SU-DHL-6 (cell line): ENCODE measurements around the gene CACNG8.

ENCODE experiments used
- EZH2phosphoT487 ChIP-seq: fragments of 200-600 bp; sonication (generic), shearing (Covaris generic); conservative IDR thresholded peaks from 2 replicates; pipeline ENCODE4 v1.6.1; 2018; ENCODE audit warnings: mild to moderate bottlenecking, antibody characterized with exemption, low read length, moderate library complexity, mixed read lengths
- TF ChIP-seq, protein P1 (sequence below): fragments of 200-600 bp; sonication (generic); IDR thresholded peaks from one replicate; pipeline ENCODE4 v1.5.1; 2017; ENCODE audit warnings: antibody characterized with exemption, mild to moderate bottlenecking, low read length, moderate library complexity; ENCODE audit not compliant: insufficient read depth, poor library complexity, severe bottlenecking

DNA sequence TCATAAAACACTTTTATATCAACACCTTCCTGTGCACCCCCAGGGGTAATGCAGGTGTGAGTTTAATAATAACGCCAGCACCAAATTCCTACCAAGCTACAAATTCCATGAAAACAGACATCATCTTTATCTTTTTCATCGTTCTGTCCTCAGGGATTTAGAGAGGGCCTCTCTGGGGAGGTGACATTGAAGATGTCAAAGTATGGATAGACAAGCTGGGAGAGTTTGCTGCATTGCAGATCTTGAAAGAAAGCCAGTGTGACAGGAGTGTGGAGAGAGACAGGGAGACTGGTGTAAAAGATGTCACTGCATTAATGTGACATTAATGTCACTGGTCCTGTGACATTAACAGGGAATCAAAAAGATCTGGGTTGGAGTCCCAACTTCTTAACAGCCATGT, 38.8 kb downstream of the CACNG8 start:
- TF ChIP-seq, protein P1, sequence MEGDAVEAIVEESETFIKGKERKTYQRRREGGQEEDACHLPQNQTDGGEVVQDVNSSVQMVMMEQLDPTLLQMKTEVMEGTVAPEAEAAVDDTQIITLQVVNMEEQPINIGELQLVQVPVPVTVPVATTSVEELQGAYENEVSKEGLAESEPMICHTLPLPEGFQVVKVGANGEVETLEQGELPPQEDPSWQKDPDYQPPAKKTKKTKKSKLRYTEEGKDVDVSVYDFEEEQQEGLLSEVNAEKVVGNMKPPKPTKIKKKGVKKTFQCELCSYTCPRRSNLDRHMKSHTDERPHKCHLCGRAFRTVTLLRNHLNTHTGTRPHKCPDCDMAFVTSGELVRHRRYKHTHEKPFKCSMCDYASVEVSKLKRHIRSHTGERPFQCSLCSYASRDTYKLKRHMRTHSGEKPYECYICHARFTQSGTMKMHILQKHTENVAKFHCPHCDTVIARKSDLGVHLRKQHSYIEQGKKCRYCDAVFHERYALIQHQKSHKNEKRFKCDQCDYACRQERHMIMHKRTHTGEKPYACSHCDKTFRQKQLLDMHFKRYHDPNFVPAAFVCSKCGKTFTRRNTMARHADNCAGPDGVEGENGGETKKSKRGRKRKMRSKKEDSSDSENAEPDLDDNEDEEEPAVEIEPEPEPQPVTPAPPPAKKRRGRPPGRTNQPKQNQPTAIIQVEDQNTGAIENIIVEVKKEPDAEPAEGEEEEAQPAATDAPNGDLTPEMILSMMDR = no peak
- no peak for TF ChIP-seq EZH2phosphoT487
